Measurements from ENCODE around the gene STXBP6. TPM values are rescaled to one million over a fixed set of nuclear protein-coding genes. Genes with fewer than 3 reads are reported as not detected.
"Not testable (repeated sequence)": the region's sequence is repeated elsewhere in the genome, so short reads cannot be mapped to it uniquely, and the experiment has no call there.

The STXBP6 gene
- total and polyA plus RNA-seq, 2 experiments from 2014 or later, result 3.8 to 6.4 TPM

- Histone ChIP-seq H3K4me3 (no peak overlapping the region), H3K36me3 (no peaks in the 10 kb centered on the region), H3K27me3 (no peaks in the 10 kb centered on the region), H3K4me1 (ENCODE audit: low read depth) (peaks cover 15% of the 10 kb centered on the region), H3K9me3 (ENCODE audit: low read depth) (no peaks in the 10 kb centered on the region), H3K27ac (no peak overlapping the region)
- DNase-seq (ENCODE audit: low read depth in 1 of 2, low spot score in 1 of 2), result no peak
- TF ChIP-seq, protein P1, sequence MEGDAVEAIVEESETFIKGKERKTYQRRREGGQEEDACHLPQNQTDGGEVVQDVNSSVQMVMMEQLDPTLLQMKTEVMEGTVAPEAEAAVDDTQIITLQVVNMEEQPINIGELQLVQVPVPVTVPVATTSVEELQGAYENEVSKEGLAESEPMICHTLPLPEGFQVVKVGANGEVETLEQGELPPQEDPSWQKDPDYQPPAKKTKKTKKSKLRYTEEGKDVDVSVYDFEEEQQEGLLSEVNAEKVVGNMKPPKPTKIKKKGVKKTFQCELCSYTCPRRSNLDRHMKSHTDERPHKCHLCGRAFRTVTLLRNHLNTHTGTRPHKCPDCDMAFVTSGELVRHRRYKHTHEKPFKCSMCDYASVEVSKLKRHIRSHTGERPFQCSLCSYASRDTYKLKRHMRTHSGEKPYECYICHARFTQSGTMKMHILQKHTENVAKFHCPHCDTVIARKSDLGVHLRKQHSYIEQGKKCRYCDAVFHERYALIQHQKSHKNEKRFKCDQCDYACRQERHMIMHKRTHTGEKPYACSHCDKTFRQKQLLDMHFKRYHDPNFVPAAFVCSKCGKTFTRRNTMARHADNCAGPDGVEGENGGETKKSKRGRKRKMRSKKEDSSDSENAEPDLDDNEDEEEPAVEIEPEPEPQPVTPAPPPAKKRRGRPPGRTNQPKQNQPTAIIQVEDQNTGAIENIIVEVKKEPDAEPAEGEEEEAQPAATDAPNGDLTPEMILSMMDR (IDR thresholded peaks at IDR 0.05; ENCODE audit: low read depth, low read length), result no peak
These were observed 209.6 kb downstream of the STXBP6 start for GRCh38 chr14:24840204-24840893.

DNA sequence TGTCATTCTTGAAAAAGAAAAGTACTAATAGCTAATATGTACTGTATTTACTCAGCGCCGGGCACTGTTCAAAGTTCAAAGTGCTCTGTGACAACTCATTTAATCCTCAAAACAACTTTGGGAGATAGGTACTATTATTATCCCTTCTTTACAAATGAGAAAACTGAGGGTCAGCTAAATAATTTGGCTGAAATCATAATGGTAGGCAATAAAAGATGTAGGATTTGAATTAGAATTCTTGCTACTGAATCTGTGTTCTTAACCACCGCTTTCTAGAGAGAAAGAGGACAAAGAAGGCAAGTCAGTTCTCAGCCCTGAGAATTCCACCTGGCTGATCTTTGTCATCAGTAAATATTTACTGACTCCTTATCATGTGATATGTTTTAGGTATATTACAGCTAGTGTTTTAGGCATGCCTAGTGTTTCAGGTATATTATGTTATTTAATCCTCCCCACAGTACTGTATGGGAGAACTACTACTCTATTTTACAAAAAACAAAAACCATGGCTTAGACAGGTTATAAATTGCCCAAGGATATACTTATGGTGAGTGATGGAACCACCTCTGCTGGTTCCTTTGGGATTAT lies 210.2 kb downstream of the STXBP6 start:
- peak overlapping the region; percentile 2 for H3K27ac ChIP-seq
- no peak overlapping the region for H3K4me3 ChIP-seq
- DNase-seq (ENCODE audit: low read depth in 1 of 2, low spot score in 1 of 2), result no peak
- peaks cover 15% of the 10 kb centered on the region for H3K4me1 ChIP-seq (ENCODE audit: low read depth)
- TF ChIP-seq, protein P1 (IDR thresholded peaks at IDR 0.05; ENCODE audit: low read depth, low read length), result no peak
- H3K9me3 ChIP-seq (ENCODE audit: low read depth), result no peaks in the 10 kb centered on the region
- H3K27me3 ChIP-seq, result no peaks in the 10 kb centered on the region
- no peaks in the 10 kb centered on the region for H3K36me3 ChIP-seq

GRCh38 chr14:24838945-24839616 lies 210.9 kb downstream of the STXBP6 start:
- no peak overlapping the region for H3K4me3 ChIP-seq

DNA sequence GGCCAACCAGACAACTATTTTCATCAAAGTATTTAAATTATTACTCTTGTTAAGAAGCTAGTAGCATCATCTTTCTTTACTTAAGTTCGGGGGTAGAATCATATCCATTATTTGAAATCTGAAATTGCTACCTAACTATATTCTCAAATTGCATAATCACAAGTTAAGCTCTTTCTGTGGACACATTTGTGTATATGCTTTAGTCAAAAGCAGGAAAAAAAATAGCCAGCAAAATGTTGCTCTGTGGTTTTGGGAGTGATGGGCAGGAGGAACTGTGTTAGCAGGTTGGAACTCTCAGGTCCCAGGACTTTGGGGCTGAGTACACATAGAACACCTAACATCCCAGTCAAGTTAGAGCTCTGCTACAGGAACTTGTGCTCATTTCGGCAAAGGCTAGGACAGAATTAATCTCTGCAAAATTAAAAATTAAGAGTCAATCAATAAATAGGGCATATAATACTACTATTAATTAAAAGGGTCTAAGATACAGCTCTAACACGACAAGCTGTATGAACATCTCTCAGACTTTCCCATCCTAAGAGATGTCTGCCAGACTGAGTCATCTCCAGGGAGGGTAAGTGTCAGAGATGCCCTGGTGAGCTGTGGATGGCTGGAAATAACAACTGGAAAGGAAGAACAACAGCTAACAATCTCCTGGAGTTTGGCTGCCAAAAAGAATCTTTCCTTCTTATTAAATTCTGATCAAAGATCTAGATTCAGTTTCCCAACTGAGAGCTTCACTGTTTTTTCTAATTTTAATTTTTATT lies 212.5 kb downstream of the STXBP6 start:
- Histone ChIP-seq H3K27me3 (no peaks in the 10 kb centered on the region), H3K9me3 (ENCODE audit: low read depth) (no peaks in the 10 kb centered on the region), H3K4me3 (no peak overlapping the region), H3K36me3 (no peaks in the 10 kb centered on the region), H3K4me1 (ENCODE audit: low read depth) (peaks cover 15% of the 10 kb centered on the region), H3K27ac (no peak overlapping the region)
- peak in 1 of 2 donors; percentile 37 for DNase-seq (ENCODE audit: low read depth in 1 of 2, low spot score in 1 of 2)
- TF ChIP-seq, protein P1 (IDR thresholded peaks at IDR 0.05; ENCODE audit: low read depth, low read length), result no peak

More at GRCh38 chr14:24838945-24839616, 210.9 kb downstream of the STXBP6 start:
- H3K27ac ChIP-seq, result peak overlapping the region; percentile 2
- H3K27me3 ChIP-seq, result no peaks in the 10 kb centered on the region
- TF ChIP-seq, protein P1 (IDR thresholded peaks at IDR 0.05; ENCODE audit: low read depth, low read length), result no peak
- peaks cover 15% of the 10 kb centered on the region for H3K4me1 ChIP-seq (ENCODE audit: low read depth)
- DNase-seq (ENCODE audit: low read depth in 1 of 2, low spot score in 1 of 2), result peak; percentile 56 to 65
- no peaks in the 10 kb centered on the region for H3K36me3 ChIP-seq
- H3K9me3 ChIP-seq (ENCODE audit: low read depth), result no peaks in the 10 kb centered on the region

GRCh38 chr14:24836324-24836723 lies 213.6 kb downstream of the STXBP6 start:
- H3K27me3 ChIP-seq; H3K4me3 ChIP-seq; DNase-seq (ENCODE audit: low read depth in 1 of 2, low spot score in 1 of 2); H3K9me3 ChIP-seq (ENCODE audit: low read depth); H3K36me3 ChIP-seq; H3K27ac ChIP-seq: not testable (repeated sequence)
- peaks cover 15% of the 10 kb centered on the region for H3K4me1 ChIP-seq (ENCODE audit: low read depth)

Measured in cardiac muscle cell (in vitro differentiated cells and primary cell).